AG09319 (cell line): ENCODE results near the gene TMEM198.

ENCODE experiments used
- DNase-seq: peaks from one replicate; pipeline ENCODE4 v3.0.0-alpha.2; 2010; ENCODE audit warnings: low read depth; ENCODE audit errors: extremely low read depth
- TF ChIP-seq, protein P1 (sequence below): IDR thresholded peaks from 2 replicates; pipeline ENCODE4 v1.5.1; 2011; ENCODE audit warnings: low read depth, mild to moderate bottlenecking, inconsistent platforms, low read length, moderate library complexity

The TMEM198 gene

DNA sequence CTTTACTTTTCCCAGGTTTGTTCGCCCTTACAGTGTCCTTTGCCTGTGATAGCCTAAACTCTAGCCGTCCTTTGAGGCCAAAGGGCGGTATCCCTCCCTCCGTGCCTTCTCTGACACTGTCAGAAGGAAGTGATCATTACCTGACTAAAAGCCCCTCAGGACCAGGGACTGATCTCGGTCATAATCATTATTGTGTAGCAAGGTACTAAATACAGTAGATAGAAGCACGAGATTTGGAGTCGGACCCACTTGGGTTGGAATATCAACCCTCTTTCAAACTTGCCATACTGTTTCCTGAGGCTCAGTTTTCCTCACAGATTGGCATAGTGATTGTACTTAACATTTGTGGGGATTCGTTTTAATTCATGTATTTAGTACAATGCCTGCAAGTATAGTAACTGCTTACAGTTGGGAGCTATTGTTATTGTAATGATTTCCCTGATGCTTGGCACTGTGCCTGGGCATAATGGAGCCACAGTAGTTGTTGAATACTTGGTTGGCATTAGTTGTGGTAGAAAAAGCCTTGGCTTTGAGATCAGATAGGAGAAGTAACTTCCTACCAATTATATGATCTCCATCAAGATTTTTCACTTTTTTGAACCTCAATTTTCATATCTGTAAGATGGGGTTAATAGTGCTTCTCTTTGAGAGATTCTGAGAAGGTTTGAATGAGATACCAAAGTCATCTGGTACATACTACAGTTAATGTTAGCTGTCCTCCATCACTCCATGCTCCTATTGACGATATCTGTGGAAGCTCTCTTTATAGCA is 54.7 kb downstream of the TMEM198 start:
- TF ChIP-seq, protein P1, sequence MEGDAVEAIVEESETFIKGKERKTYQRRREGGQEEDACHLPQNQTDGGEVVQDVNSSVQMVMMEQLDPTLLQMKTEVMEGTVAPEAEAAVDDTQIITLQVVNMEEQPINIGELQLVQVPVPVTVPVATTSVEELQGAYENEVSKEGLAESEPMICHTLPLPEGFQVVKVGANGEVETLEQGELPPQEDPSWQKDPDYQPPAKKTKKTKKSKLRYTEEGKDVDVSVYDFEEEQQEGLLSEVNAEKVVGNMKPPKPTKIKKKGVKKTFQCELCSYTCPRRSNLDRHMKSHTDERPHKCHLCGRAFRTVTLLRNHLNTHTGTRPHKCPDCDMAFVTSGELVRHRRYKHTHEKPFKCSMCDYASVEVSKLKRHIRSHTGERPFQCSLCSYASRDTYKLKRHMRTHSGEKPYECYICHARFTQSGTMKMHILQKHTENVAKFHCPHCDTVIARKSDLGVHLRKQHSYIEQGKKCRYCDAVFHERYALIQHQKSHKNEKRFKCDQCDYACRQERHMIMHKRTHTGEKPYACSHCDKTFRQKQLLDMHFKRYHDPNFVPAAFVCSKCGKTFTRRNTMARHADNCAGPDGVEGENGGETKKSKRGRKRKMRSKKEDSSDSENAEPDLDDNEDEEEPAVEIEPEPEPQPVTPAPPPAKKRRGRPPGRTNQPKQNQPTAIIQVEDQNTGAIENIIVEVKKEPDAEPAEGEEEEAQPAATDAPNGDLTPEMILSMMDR = no peak
- no peak for DNase-seq
